Liver (tissue), 9 donors: ENCODE measurements around the gene IL36G. TPM values are rescaled to one million over a fixed set of nuclear protein-coding genes. Genes with fewer than 3 reads are reported as not detected.

Experiments used
- DNase-seq: peaks from one replicate; pipeline ENCODE4 v3.0.0-alpha.2; 2017; ENCODE audit warnings: low spot score
- H3K27ac ChIP-seq, 2 donors: one replicate each; pipeline ENCODE4 v1.7.0; 2013; ENCODE audit warnings: inconsistent platforms in 2 of 2, low read length in 2 of 2, control low read depth in 1 of 2, low read depth in 1 of 2, mild to moderate bottlenecking in 1 of 2
- H3K27me3 ChIP-seq, 4 donors: one replicate each; pipeline versions ENCODE4 v1.6.1 to v1.7.0; 2013; ENCODE audit warnings: low read length in 3 of 4, inconsistent platforms in 1 of 4, mild to moderate bottlenecking in 1 of 4, moderate library complexity in 1 of 4; ENCODE audit not compliant: control insufficient read depth in 4 of 4, insufficient read depth in 4 of 4
- H3K36me3 ChIP-seq, 4 donors: one replicate each; pipeline versions ENCODE4 v1.6.1 to v1.7.0; 2013; ENCODE audit warnings: low read length in 3 of 4, mild to moderate bottlenecking in 3 of 4, low read depth in 1 of 4, moderate library complexity in 1 of 4; ENCODE audit not compliant: control insufficient read depth in 4 of 4, insufficient read depth in 3 of 4
- H3K4me1 ChIP-seq, 4 donors: one replicate each; pipeline versions ENCODE4 v1.6.1 to v1.7.0; 2013; ENCODE audit warnings: low read length in 3 of 4, mild to moderate bottlenecking in 3 of 4, moderate library complexity in 1 of 4; ENCODE audit not compliant: control insufficient read depth in 4 of 4, insufficient read depth in 4 of 4
- H3K4me3 ChIP-seq, 3 donors: one replicate each; pipeline versions ENCODE4 v1.6.1 to v1.7.0; 2013; ENCODE audit warnings: low read length in 3 of 3, control low read depth in 1 of 3, low read depth in 1 of 3, mild to moderate bottlenecking in 1 of 3
- H3K9ac ChIP-seq, 2 donors: one replicate each; pipeline ENCODE4 v1.7.0; 2013; ENCODE audit warnings: low read length in 2 of 2, mild to moderate bottlenecking in 2 of 2, moderate library complexity in 2 of 2, control low read depth in 1 of 2, low read depth in 1 of 2
- H3K9me3 ChIP-seq, 4 donors: one replicate each; pipeline versions ENCODE4 v1.6.1 to v1.7.0; 2013; ENCODE audit warnings: low read length in 3 of 4; ENCODE audit not compliant: control insufficient read depth in 4 of 4
- EGR1 ChIP-seq, 2 donors: IDR thresholded peaks; 2 replicates each; pipeline ENCODE4 v1.6.1; 2016 to 2018; ENCODE audit warnings: antibody characterized with exemption in 2 of 2, low read depth in 2 of 2
- FOXA1 ChIP-seq: IDR thresholded peaks from 2 replicates; pipeline ENCODE4 v1.6.1; 2016; ENCODE audit warnings: antibody characterized with exemption
- FOXA2 ChIP-seq: IDR thresholded peaks from 2 replicates; pipeline ENCODE4 v1.6.1; 2016; ENCODE audit warnings: antibody characterized with exemption
- HNF4A ChIP-seq, 2 donors: conservative IDR thresholded peaks; 2 replicates each; pipeline ENCODE4 v1.6.1; 2016; ENCODE audit warnings: antibody characterized with exemption in 2 of 2, mild to moderate bottlenecking in 2 of 2
- JUND ChIP-seq, 2 donors: IDR thresholded peaks; 2 replicates each; pipeline ENCODE4 v1.6.1; 2016; ENCODE audit warnings: antibody characterized with exemption in 2 of 2
- NR2F2 ChIP-seq: IDR thresholded peaks from 2 replicates; pipeline ENCODE4 v1.6.1; 2016; ENCODE audit warnings: antibody characterized with exemption
- RAD21 ChIP-seq, 2 donors: IDR thresholded peaks; 2 replicates each; pipeline ENCODE4 v1.6.1; 2016; ENCODE audit warnings: antibody characterized with exemption in 2 of 2, mild to moderate bottlenecking in 2 of 2
- RXRA ChIP-seq, 2 donors: IDR thresholded peaks; 2 replicates each; pipeline ENCODE4 v1.6.1; 2017 to 2018; ENCODE audit warnings: antibody characterized with exemption in 2 of 2, mild to moderate bottlenecking in 1 of 2
- SP1 ChIP-seq: IDR thresholded peaks from 2 replicates; pipeline ENCODE4 v1.6.1; 2018; ENCODE audit warnings: antibody characterized with exemption, mild to moderate bottlenecking
- YY1 ChIP-seq: IDR thresholded peaks from 2 replicates; pipeline ENCODE4 v1.6.1; 2016; ENCODE audit warnings: antibody characterized with exemption, mild to moderate bottlenecking
- WGBS: extraction: QIAGEN DNeasy Blood & Tissue Kit; methylation state at CpG from one replicate; pipeline ENCODE4 v1.1.7; 2013; 5-methylcytosine and 5-hydroxymethylcytosine counted together
- polyA plus RNA-seq, 2 donors: library from polyadenylated mRNA; stranded (reverse) in 1 of 2; unstranded in 1 of 2; fragments of 200-250 nt in 1 of 2; fragments of >200 nt in 1 of 2; fragmentation: Nextera tagmentation in 1 of 2; extraction: Ambion mirVana in 1 of 2; gene quantifications; one replicate each; pipeline versions ENCODE4 v1.2.1 to v1.2.3, GENCODE V29; 2013 to 2015
- total RNA-seq, 2 donors: library from RNA; depleted of rRNA; stranded (reverse); fragments of >200 nt; gene quantifications; one replicate each; pipeline ENCODE4 v1.2.3, GENCODE V29; 2014
- TF ChIP-seq, protein P1 (sequence below): IDR thresholded peaks from 2 replicates; pipeline ENCODE4 v1.6.1; 2016; ENCODE audit warnings: antibody characterized with exemption
- TF ChIP-seq, protein P2 (sequence below): IDR thresholded peaks from 2 replicates; pipeline ENCODE4 v1.6.1; 2016; ENCODE audit warnings: antibody characterized with exemption
- TF ChIP-seq, protein P3 (sequence below): IDR thresholded peaks from 2 replicates; pipeline ENCODE4 v1.6.1; 2016; ENCODE audit warnings: antibody characterized with exemption, mild to moderate bottlenecking
- TF ChIP-seq, protein P4 (sequence below): IDR thresholded peaks from 2 replicates; pipeline ENCODE4 v1.6.1; 2016; ENCODE audit warnings: antibody characterized with exemption
- donor health status: healthy.
- donor health status: healthy.
- donor health status: healthy.
- donor health status: healthy.
- donor health status: healthy.

Gene IL36G
- total and polyA plus RNA-seq, 4 donors = not detected

DNA sequence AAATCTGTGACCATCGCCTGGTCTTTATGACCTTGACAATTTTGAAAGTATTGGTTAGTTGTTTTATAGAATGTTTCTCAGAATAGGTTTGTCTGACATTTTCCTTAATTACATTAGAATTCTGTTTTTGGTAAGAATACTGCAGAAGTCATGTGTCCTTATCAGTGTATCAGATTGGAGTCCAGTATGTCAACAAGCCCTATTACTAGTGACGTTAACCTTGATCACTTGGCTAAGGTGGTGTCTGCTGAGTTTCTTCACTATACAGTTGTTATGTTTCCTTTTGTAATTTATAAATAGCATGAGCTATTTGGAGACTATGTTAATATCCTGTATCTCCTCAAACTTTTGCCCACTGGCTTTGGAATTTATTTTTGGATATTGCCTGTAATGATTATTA, 10.8 kb upstream of the IL36G start:
- DNase-seq = no peak
- WGBS = 57% methylated on average over 2 of the region's 2 CpGs
- Histone ChIP-seq H3K9me3 (no peaks in the 10 kb centered on the region), H3K27ac (no peak overlapping the region), H3K4me1 (no peaks in the 10 kb centered on the region), H3K4me3 (no peak overlapping the region), H3K9ac (no peak overlapping the region), H3K27me3 (no peaks in the 10 kb centered on the region), H3K36me3 (no peaks in the 10 kb centered on the region)
- TF ChIP-seq YY1 = no peak
- TF ChIP-seq FOXA2 = peak; percentile 72

DNA sequence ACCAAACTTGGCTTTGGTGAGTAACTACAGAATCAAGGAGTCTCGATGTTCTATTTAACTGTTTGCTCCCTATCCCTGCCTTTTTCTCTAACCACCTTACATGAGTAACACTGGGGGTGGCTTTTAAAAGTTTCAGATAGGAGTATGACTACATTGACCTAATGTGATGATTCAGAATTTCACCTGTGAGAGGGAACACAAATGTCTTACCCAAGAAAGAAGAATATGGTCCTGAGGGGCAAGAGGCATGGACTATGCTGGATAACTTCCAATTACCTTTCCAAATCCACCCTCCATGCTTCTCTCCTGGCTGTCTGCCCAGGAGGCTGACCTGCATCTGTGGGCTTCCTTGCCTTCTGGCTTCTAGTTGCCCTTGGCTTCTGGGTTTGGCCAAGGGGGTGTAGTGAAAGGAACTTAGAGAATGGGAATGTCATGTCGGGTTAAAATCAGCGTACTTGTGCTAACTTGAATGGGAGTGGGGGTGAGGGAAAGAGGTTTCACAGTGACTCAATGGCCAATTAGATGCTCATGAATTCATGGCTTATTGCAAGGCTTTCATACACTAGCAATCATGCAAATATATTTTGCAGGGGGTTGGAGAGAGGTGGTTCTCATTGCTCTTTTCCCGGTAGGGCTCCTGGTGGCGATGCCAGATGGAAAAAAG, 5.3 kb upstream of the IL36G start:
- no peak for DNase-seq
- Histone ChIP-seq H3K27me3 (peaks cover 0 to 5% (median 0%) of the 10 kb centered on the region in 4 donors), H3K9me3 (no peaks in the 10 kb centered on the region), H3K9ac (no peak overlapping the region), H3K4me1 (no peaks in the 10 kb centered on the region), H3K27ac (no peak overlapping the region), H3K36me3 (no peaks in the 10 kb centered on the region), H3K4me3 (no peak overlapping the region)
- no peak for TF ChIP-seq RXRA (IDR thresholded peaks at IDR 0.05)
- TF ChIP-seq SP1 = no peak
- TF ChIP-seq, protein P1, sequence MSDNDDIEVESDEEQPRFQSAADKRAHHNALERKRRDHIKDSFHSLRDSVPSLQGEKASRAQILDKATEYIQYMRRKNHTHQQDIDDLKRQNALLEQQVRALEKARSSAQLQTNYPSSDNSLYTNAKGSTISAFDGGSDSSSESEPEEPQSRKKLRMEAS = no peak
- TF ChIP-seq, protein P2, sequence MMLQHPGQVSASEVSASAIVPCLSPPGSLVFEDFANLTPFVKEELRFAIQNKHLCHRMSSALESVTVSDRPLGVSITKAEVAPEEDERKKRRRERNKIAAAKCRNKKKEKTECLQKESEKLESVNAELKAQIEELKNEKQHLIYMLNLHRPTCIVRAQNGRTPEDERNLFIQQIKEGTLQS = no peak
- TF ChIP-seq FOXA2 = no peak
- no peak for TF ChIP-seq RAD21 (IDR thresholded peaks at IDR 0.05)
- TF ChIP-seq, protein P3, sequence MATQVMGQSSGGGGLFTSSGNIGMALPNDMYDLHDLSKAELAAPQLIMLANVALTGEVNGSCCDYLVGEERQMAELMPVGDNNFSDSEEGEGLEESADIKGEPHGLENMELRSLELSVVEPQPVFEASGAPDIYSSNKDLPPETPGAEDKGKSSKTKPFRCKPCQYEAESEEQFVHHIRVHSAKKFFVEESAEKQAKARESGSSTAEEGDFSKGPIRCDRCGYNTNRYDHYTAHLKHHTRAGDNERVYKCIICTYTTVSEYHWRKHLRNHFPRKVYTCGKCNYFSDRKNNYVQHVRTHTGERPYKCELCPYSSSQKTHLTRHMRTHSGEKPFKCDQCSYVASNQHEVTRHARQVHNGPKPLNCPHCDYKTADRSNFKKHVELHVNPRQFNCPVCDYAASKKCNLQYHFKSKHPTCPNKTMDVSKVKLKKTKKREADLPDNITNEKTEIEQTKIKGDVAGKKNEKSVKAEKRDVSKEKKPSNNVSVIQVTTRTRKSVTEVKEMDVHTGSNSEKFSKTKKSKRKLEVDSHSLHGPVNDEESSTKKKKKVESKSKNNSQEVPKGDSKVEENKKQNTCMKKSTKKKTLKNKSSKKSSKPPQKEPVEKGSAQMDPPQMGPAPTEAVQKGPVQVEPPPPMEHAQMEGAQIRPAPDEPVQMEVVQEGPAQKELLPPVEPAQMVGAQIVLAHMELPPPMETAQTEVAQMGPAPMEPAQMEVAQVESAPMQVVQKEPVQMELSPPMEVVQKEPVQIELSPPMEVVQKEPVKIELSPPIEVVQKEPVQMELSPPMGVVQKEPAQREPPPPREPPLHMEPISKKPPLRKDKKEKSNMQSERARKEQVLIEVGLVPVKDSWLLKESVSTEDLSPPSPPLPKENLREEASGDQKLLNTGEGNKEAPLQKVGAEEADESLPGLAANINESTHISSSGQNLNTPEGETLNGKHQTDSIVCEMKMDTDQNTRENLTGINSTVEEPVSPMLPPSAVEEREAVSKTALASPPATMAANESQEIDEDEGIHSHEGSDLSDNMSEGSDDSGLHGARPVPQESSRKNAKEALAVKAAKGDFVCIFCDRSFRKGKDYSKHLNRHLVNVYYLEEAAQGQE = no peak
- no peak for TF ChIP-seq HNF4A (conservative IDR thresholded peaks at IDR 0.05)
- TF ChIP-seq, protein P4, sequence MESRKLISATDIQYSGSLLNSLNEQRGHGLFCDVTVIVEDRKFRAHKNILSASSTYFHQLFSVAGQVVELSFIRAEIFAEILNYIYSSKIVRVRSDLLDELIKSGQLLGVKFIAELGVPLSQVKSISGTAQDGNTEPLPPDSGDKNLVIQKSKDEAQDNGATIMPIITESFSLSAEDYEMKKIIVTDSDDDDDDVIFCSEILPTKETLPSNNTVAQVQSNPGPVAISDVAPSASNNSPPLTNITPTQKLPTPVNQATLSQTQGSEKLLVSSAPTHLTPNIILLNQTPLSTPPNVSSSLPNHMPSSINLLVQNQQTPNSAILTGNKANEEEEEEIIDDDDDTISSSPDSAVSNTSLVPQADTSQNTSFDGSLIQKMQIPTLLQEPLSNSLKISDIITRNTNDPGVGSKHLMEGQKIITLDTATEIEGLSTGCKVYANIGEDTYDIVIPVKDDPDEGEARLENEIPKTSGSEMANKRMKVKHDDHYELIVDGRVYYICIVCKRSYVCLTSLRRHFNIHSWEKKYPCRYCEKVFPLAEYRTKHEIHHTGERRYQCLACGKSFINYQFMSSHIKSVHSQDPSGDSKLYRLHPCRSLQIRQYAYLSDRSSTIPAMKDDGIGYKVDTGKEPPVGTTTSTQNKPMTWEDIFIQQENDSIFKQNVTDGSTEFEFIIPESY = no peak
- no peak for TF ChIP-seq NR2F2
- no peak for TF ChIP-seq YY1
- WGBS = 95% methylated on average over 5 of the region's 5 CpGs

DNA sequence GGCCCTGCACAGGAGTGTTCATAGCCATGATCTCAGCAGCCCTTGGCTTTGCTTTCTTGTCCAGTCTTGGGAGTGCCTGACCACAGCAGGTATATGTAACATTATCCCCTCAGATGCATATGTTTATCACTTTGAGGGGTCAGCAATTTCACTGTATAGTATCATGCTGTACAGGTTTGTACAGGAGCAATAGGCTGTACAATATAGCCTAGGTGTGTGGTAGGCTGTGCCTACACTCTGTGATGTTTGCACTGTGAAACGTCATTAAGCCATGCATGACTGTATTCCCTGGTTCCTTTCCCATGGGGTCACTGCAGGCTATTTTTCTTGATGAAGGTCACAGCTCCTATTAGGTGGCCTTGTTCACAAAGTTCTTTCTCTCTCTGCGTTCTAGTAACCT, 4.7 kb upstream of the IL36G start:
- DNase-seq = no peak
- no peak overlapping the region for H3K4me3 ChIP-seq
- no peak for TF ChIP-seq EGR1 (IDR thresholded peaks at IDR 0.05; ENCODE audit: low read depth in 2 of 2)
- TF ChIP-seq, protein P3 = no peak
- TF ChIP-seq, protein P1 = no peak
- TF ChIP-seq JUND (IDR thresholded peaks at IDR 0.05) = no peak
- no peak for TF ChIP-seq FOXA1
- TF ChIP-seq, protein P2 = no peak
- H3K36me3 ChIP-seq = no peaks in the 10 kb centered on the region
- H3K27ac ChIP-seq = no peak overlapping the region
- H3K4me1 ChIP-seq = no peaks in the 10 kb centered on the region
- H3K9me3 ChIP-seq = no peaks in the 10 kb centered on the region
- peaks cover 0 to 6% (median 0%) of the 10 kb centered on the region in 4 donors for H3K27me3 ChIP-seq
- WGBS = 67% methylated on average over 2 of the region's 2 CpGs
- no peak overlapping the region for H3K9ac ChIP-seq
